ENCODE measurements around the gene VEZF1.

- no peak for TF ChIP-seq CTCF (conservative IDR thresholded peaks at IDR 0.05; ENCODE audit: low read depth, low read length)
- no peak for TF ChIP-seq EZH2 (IDR thresholded peaks at IDR 0.05; ENCODE audit: low read length, unreplicated experiment)
Observed at GRCh38 chr17:57968456-57968855, 19.6 kb downstream of the VEZF1 start.
